Ovary (tissue), 3 donors: ENCODE data around the gene CRACDL.

ENCODE experiments used
- CTCF ChIP-seq, 3 donors: fragments of 450-650 bp in 2 of 3; fragments of 200-600 bp in 1 of 3; IDR thresholded peaks; one replicate each; pipeline versions ENCODE4 v1.5.1 to v1.8.0; 2016 to 2022; ENCODE audit warnings: antibody characterized with exemption in 3 of 3, mild to moderate bottlenecking in 1 of 3
- POLR2A ChIP-seq: fragments of 450-650 bp; IDR thresholded peaks from one replicate; pipeline ENCODE4 v1.6.1; 2017; ENCODE audit warnings: antibody characterized with exemption, mild to moderate bottlenecking, moderate library complexity
- donor health status: DM: no; HTN: no; CAD: no.

GRCh38 chr2:98823196-98824170, 112.5 kb downstream of the CRACDL start:
- TF ChIP-seq CTCF (IDR thresholded peaks at IDR 0.05): no peak
- no peak for TF ChIP-seq POLR2A
